C4-2B (cell line): ENCODE data around the gene DNAH14.

Experiments
- CTCF ChIP-seq: fragments of 450-650 bp; conservative IDR thresholded peaks from 2 replicates; pipeline ENCODE4 v1.5.1; 2017; ENCODE audit warnings: mild to moderate bottlenecking
- ZFX ChIP-seq: fragments of 450-650 bp; IDR thresholded peaks from 2 replicates; pipeline ENCODE4 v1.6.1; 2017

GRCh38 chr1:225319871-225320270, 390.4 kb downstream of the DNAH14 start:
- TF ChIP-seq CTCF (no peak), ZFX (no peak)
